Mesendoderm (in vitro differentiated cells): ENCODE results near the gene CAPN8.
A peak's percentile ranks its signal among the peaks of the same experiment; 100 is the strongest.

Experiments used
- DNase-seq: peaks from one replicate; pipeline ENCODE4 v3.0.0; 2013
- H2AK5ac ChIP-seq: 2 replicates; pipeline ENCODE4 v1.6.1; 2013; ENCODE audit warnings: low read length, inconsistent platforms
- H2BK120ac ChIP-seq: 2 replicates; pipeline ENCODE4 v1.6.1; 2013; ENCODE audit warnings: low read depth, mild to moderate bottlenecking, low read length, moderate library complexity, mixed read lengths
- H2BK15ac ChIP-seq: replicated peaks from 2 replicates; pipeline ENCODE4 v1.6.1; 2013; ENCODE audit warnings: low read depth, mild to moderate bottlenecking, moderate library complexity
- H2BK5ac ChIP-seq: 2 replicates; pipeline ENCODE4 v1.6.1; 2013; ENCODE audit warnings: low read length, inconsistent platforms
- H3K18ac ChIP-seq: 2 replicates; pipeline ENCODE4 v1.6.1; 2013; ENCODE audit warnings: mild to moderate bottlenecking, low read length, mixed read lengths
- H3K23ac ChIP-seq: one replicate; pipeline ENCODE4 v1.6.1; 2013; ENCODE audit warnings: low read length
- H3K27ac ChIP-seq: 2 replicates; pipeline ENCODE4 v1.5.1; 2013; ENCODE audit warnings: low read depth, mild to moderate bottlenecking, inconsistent platforms, low read length, moderate library complexity
- H3K27me3 ChIP-seq: 2 replicates; pipeline ENCODE4 v1.6.1; 2013; ENCODE audit warnings: low read length, control low read depth, mild to moderate bottlenecking, inconsistent platforms; ENCODE audit not compliant: insufficient read depth, poor library complexity
- H3K36me3 ChIP-seq: 2 replicates; pipeline ENCODE4 v1.6.1; 2013; ENCODE audit warnings: low read length, inconsistent platforms; ENCODE audit not compliant: control insufficient read depth, insufficient read depth
- H3K4ac ChIP-seq: one replicate; pipeline ENCODE4 v1.6.1; 2013; ENCODE audit warnings: low read depth, mild to moderate bottlenecking, low read length, moderate library complexity
- H3K4me1 ChIP-seq: 2 replicates; pipeline ENCODE4 v1.6.1; 2013; ENCODE audit warnings: low read depth, low read length, inconsistent platforms; ENCODE audit not compliant: control insufficient read depth
- H3K4me2 ChIP-seq: 2 replicates; pipeline ENCODE4 v1.6.1; 2013; ENCODE audit warnings: low read length
- H3K4me3 ChIP-seq: 2 replicates; pipeline ENCODE4 v1.5.1; 2013; ENCODE audit warnings: mild to moderate bottlenecking, low read length
- H3K56ac ChIP-seq: one replicate; pipeline ENCODE4 v1.6.1; 2013; ENCODE audit warnings: low read length
- H3K79me1 ChIP-seq: 2 replicates; pipeline ENCODE4 v1.6.1; 2013; ENCODE audit warnings: low read length, inconsistent platforms
- H3K79me2 ChIP-seq: 2 replicates; pipeline ENCODE4 v1.6.1; 2013; ENCODE audit warnings: mild to moderate bottlenecking, low read length; ENCODE audit not compliant: control insufficient read depth, insufficient read depth
- H3K9ac ChIP-seq: 2 replicates; pipeline ENCODE4 v1.6.1; 2013; ENCODE audit warnings: low read length, inconsistent platforms
- H4K5ac ChIP-seq: one replicate; pipeline ENCODE4 v1.6.1; 2013; ENCODE audit warnings: low read length
- H4K8ac ChIP-seq: one replicate; pipeline ENCODE4 v1.6.1; 2013; ENCODE audit warnings: low read depth, mild to moderate bottlenecking, control low read depth, low read length, moderate library complexity
- WGBS: extraction: QIAGEN DNeasy Blood & Tissue Kit; methylation state at CpG from one replicate; pipeline ENCODE4 v1.1.7; 2013; ENCODE audit warnings: low lambda C conversion rate, missing lambda C conversion rate; ENCODE audit not compliant: insufficient coverage; ENCODE audit errors: extremely low coverage; 5-methylcytosine and 5-hydroxymethylcytosine counted together

The CAPN8 gene

GRCh38 chr1:223653015-223653414 is 12.5 kb downstream of the CAPN8 start:
- H2AK5ac ChIP-seq: no peak overlapping the region
- no peaks in the 10 kb centered on the region for H3K27me3 ChIP-seq
- H3K79me2 ChIP-seq: no peaks in the 10 kb centered on the region
- H3K4me2 ChIP-seq: no peak overlapping the region
- no peak overlapping the region for H2BK120ac ChIP-seq
- no peaks in the 10 kb centered on the region for H3K79me1 ChIP-seq
- no peak overlapping the region for H3K18ac ChIP-seq
- H4K5ac ChIP-seq: no peak overlapping the region
- no peak overlapping the region for H4K8ac ChIP-seq
- WGBS: no CpG with 5 or more reads among the region's 14 CpGs
- no peak overlapping the region for H3K4me3 ChIP-seq
- no peak overlapping the region for H3K4ac ChIP-seq
- no peak overlapping the region for H3K56ac ChIP-seq
- H3K27ac ChIP-seq: no peak overlapping the region
- H3K4me1 ChIP-seq: peaks cover 2% of the 10 kb centered on the region
- DNase-seq: no peak
- no peak overlapping the region for H3K9ac ChIP-seq
- H3K36me3 ChIP-seq: no peaks in the 10 kb centered on the region
- no peak overlapping the region for H2BK15ac ChIP-seq
- no peak overlapping the region for H2BK5ac ChIP-seq
- H3K23ac ChIP-seq: no peak overlapping the region

GRCh38 chr1:223652436-223652941 is 13.0 kb downstream of the CAPN8 start:
- Histone ChIP-seq H2BK120ac (no peak overlapping the region), H2BK5ac (no peak overlapping the region), H3K4me2 (no peak overlapping the region), H3K4ac (no peak overlapping the region), H3K18ac (no peak overlapping the region), H3K27me3 (no peaks in the 10 kb centered on the region), H3K4me3 (no peak overlapping the region), H3K56ac (no peak overlapping the region), H4K5ac (no peak overlapping the region), H3K27ac (no peak overlapping the region), H3K23ac (no peak overlapping the region), H3K9ac (no peak overlapping the region), H3K4me1 (peaks cover 5% of the 10 kb centered on the region), H2AK5ac (no peak overlapping the region), H3K79me2 (no peaks in the 10 kb centered on the region), H2BK15ac (no peak overlapping the region), H4K8ac (no peak overlapping the region), H3K36me3 (no peaks in the 10 kb centered on the region), H3K79me1 (no peaks in the 10 kb centered on the region)
- no CpG with 5 or more reads among the region's 12 CpGs for WGBS
- peak; percentile 26 for DNase-seq

- Histone ChIP-seq H3K4me2 (no peak overlapping the region), H2AK5ac (no peak overlapping the region), H3K23ac (no peak overlapping the region), H3K56ac (no peak overlapping the region), H3K27ac (no peak overlapping the region), H4K8ac (no peak overlapping the region), H2BK120ac (no peak overlapping the region), H3K4me3 (no peak overlapping the region), H3K4me1 (peaks cover 5% of the 10 kb centered on the region), H4K5ac (no peak overlapping the region), H3K27me3 (no peaks in the 10 kb centered on the region), H3K36me3 (no peaks in the 10 kb centered on the region), H3K18ac (no peak overlapping the region), H2BK15ac (no peak overlapping the region), H3K4ac (no peak overlapping the region), H2BK5ac (no peak overlapping the region), H3K79me1 (no peaks in the 10 kb centered on the region), H3K9ac (no peak overlapping the region), H3K79me2 (no peaks in the 10 kb centered on the region)
- no peak for DNase-seq
- WGBS: no CpG with 5 or more reads among the region's 8 CpGs
Observed at GRCh38 chr1:223651291-223651991, 14.1 kb downstream of the CAPN8 start.

GRCh38 chr1:223650465-223650864 is 15.0 kb downstream of the CAPN8 start:
- H3K4ac ChIP-seq: no peak overlapping the region
- H3K79me2 ChIP-seq: no peaks in the 10 kb centered on the region
- H3K23ac ChIP-seq: no peak overlapping the region
- no peak overlapping the region for H4K8ac ChIP-seq
- H3K36me3 ChIP-seq: no peaks in the 10 kb centered on the region
- no peak overlapping the region for H2AK5ac ChIP-seq
- no peak overlapping the region for H4K5ac ChIP-seq
- no peak overlapping the region for H3K56ac ChIP-seq
- peaks cover 5% of the 10 kb centered on the region for H3K4me1 ChIP-seq
- no peak overlapping the region for H2BK120ac ChIP-seq
- no peak overlapping the region for H3K4me2 ChIP-seq
- H3K18ac ChIP-seq: no peak overlapping the region
- H2BK5ac ChIP-seq: no peak overlapping the region
- H2BK15ac ChIP-seq: no peak overlapping the region
- no CpG with 5 or more reads among the region's 2 CpGs for WGBS
- no peak overlapping the region for H3K4me3 ChIP-seq
- DNase-seq: no peak
- no peaks in the 10 kb centered on the region for H3K27me3 ChIP-seq
- H3K79me1 ChIP-seq: no peaks in the 10 kb centered on the region
- no peak overlapping the region for H3K27ac ChIP-seq
- H3K9ac ChIP-seq: no peak overlapping the region

- no CpG with 5 or more reads among the region's 1 CpG for WGBS
- no peak overlapping the region for H2BK120ac ChIP-seq
Observed at GRCh38 chr1:223649222-223649621, 16.3 kb downstream of the CAPN8 start.

GRCh38 chr1:223647249-223647648 is 18.3 kb downstream of the CAPN8 start:
- no peak overlapping the region for H2BK5ac ChIP-seq
- H3K23ac ChIP-seq: no peak overlapping the region
- no peaks in the 10 kb centered on the region for H3K27me3 ChIP-seq
- H2BK15ac ChIP-seq: no peak overlapping the region
- H3K4me3 ChIP-seq: no peak overlapping the region
- no peak overlapping the region for H3K27ac ChIP-seq
- no peak overlapping the region for H4K8ac ChIP-seq
- peaks cover 3% of the 10 kb centered on the region for H3K4me1 ChIP-seq
- no peaks in the 10 kb centered on the region for H3K36me3 ChIP-seq
- no CpG with 5 or more reads among the region's 1 CpG for WGBS
- no peak overlapping the region for H3K9ac ChIP-seq
- H3K56ac ChIP-seq: no peak overlapping the region
- no peak for DNase-seq
- no peak overlapping the region for H3K18ac ChIP-seq
- no peak overlapping the region for H3K4me2 ChIP-seq
- H2BK120ac ChIP-seq: no peak overlapping the region
- no peak overlapping the region for H3K4ac ChIP-seq
- no peak overlapping the region for H2AK5ac ChIP-seq
- H3K79me2 ChIP-seq: no peaks in the 10 kb centered on the region
- H3K79me1 ChIP-seq: no peaks in the 10 kb centered on the region
- H4K5ac ChIP-seq: no peak overlapping the region

More at GRCh38 chr1:223649222-223649621, 16.3 kb downstream of the CAPN8 start:
- no peak overlapping the region for H4K5ac ChIP-seq
- no peaks in the 10 kb centered on the region for H3K79me1 ChIP-seq
- no peaks in the 10 kb centered on the region for H3K27me3 ChIP-seq
- no peak overlapping the region for H2BK15ac ChIP-seq
- no peak overlapping the region for H3K27ac ChIP-seq
- no peak overlapping the region for H3K4ac ChIP-seq
- H3K23ac ChIP-seq: no peak overlapping the region
- no peak overlapping the region for H3K4me2 ChIP-seq
- H2AK5ac ChIP-seq: no peak overlapping the region
- H3K4me1 ChIP-seq: peaks cover 3% of the 10 kb centered on the region
- H2BK5ac ChIP-seq: no peak overlapping the region
- no peak for DNase-seq
- no peak overlapping the region for H3K9ac ChIP-seq
- no peak overlapping the region for H4K8ac ChIP-seq
- no peak overlapping the region for H3K18ac ChIP-seq
- no peaks in the 10 kb centered on the region for H3K79me2 ChIP-seq
- no peak overlapping the region for H3K4me3 ChIP-seq
- no peaks in the 10 kb centered on the region for H3K36me3 ChIP-seq
- H3K56ac ChIP-seq: no peak overlapping the region
